Measurements from ENCODE around the gene FNDC8. TPM values are rescaled to one million over a fixed set of nuclear protein-coding genes. Genes with fewer than 3 reads are reported as not detected.

The FNDC8 gene
- polyA plus RNA-seq, 1 of the 3 experiments (the other 2 are of a cell fraction), result not detected

- Histone ChIP-seq H3K9me3 (no peaks in the 10 kb centered on the region), H3K27me3 (ENCODE audit: insufficient read depth) (no peaks in the 10 kb centered on the region), H3K4me3 (ENCODE audit: low read depth in 2 of 2, low read length in 1 of 2) (no peak overlapping the region), H3K4me2 (no peak overlapping the region), H3F3A (replicated peaks; ENCODE audit: insufficient read depth) (peaks cover 22% of the 10 kb centered on the region), H3K36me3 (replicated peaks in 1 of 2; ENCODE audit: control insufficient read depth in 1 of 2, insufficient read depth in 2 of 2, low read length in 1 of 2) (peaks cover 0 to 4% of the 10 kb centered on the region in 2 experiments), H3K9me2 (no peaks in the 10 kb centered on the region), H2AFZ (ENCODE audit: low read depth) (no peak overlapping the region), H3K27ac (ENCODE audit: low read depth in 2 of 2, low read length in 1 of 2) (no peak overlapping the region), H3K79me2 (ENCODE audit: insufficient read depth) (peaks cover 74% of the 10 kb centered on the region), H3K4me1 (ENCODE audit: control insufficient read depth in 1 of 2, insufficient read depth in 2 of 2, low read depth in 1 of 2, low read length in 1 of 2) (peaks cover 9 to 14% of the 10 kb centered on the region in 2 experiments), H3K9ac (no peak overlapping the region), H4K20me1 (ENCODE audit: insufficient read depth) (peaks cover 6% of the 10 kb centered on the region)
- WGBS (ENCODE audit: low lambda C conversion rate), result 94% methylated on average over 1 of the region's 1 CpG
- ChIA-PET CTCF (interaction anchor here (0.7 to 2.3 kb wide), 4 partner anchors 9 to 94 kb away, joined by 3 to 10 read pairs (median 3); no protein-coding TSS in a partner anchor), POLR2A (no interaction called here)
- TF ChIP-seq MXI1 (IDR thresholded peaks at IDR 0.05; ENCODE audit: low read depth, low read length) (no peak), MAX (IDR thresholded peaks at IDR 0.05; ENCODE audit: low read depth) (no peak), TEAD4 (IDR thresholded peaks at IDR 0.05; ENCODE audit: borderline replicate concordance, insufficient read depth) (no peak), NFIC (IDR thresholded peaks at IDR 0.05; ENCODE audit: borderline replicate concordance) (no peak), RCOR1 (IDR thresholded peaks at IDR 0.05; ENCODE audit: low read length) (no peak), FOXJ3 (CRISPR knock-in tag; IDR thresholded peaks at IDR 0.05) (no peak), IRF3 (IDR thresholded peaks at IDR 0.05; ENCODE audit: low read depth, low read length) (no peak), SMC3 (IDR thresholded peaks at IDR 0.05; ENCODE audit: low read depth, low read length) (no peak), TAF1 (IDR thresholded peaks at IDR 0.05; ENCODE audit: borderline replicate concordance, low read depth, low read length) (no peak)
- TF ChIP-seq, protein P1, sequence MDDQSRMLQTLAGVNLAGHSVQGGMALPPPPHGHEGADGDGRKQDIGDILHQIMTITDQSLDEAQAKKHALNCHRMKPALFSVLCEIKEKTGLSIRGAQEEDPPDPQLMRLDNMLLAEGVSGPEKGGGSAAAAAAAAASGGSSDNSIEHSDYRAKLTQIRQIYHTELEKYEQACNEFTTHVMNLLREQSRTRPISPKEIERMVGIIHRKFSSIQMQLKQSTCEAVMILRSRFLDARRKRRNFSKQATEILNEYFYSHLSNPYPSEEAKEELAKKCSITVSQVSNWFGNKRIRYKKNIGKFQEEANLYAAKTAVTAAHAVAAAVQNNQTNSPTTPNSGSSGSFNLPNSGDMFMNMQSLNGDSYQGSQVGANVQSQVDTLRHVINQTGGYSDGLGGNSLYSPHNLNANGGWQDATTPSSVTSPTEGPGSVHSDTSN (IDR thresholded peaks at IDR 0.05), result no peak
- DNase-seq, result no peak
Observed at GRCh38 chr17:35079547-35080423, 41.6 kb upstream of the FNDC8 start.

- no peak overlapping the region for H3K4me3 ChIP-seq (ENCODE audit: low read depth in 2 of 2, low read length in 1 of 2)
- H3K27me3 ChIP-seq (ENCODE audit: insufficient read depth), result no peaks in the 10 kb centered on the region
- no peak overlapping the region for H2AFZ ChIP-seq (ENCODE audit: low read depth)
- peaks cover 9 to 19% of the 10 kb centered on the region in 2 experiments for H3K4me1 ChIP-seq (ENCODE audit: control insufficient read depth in 1 of 2, insufficient read depth in 2 of 2, low read depth in 1 of 2, low read length in 1 of 2)
- no peak for DNase-seq
- H3K36me3 ChIP-seq (replicated peaks in 1 of 2; ENCODE audit: control insufficient read depth in 1 of 2, insufficient read depth in 2 of 2, low read length in 1 of 2), result peaks cover 0 to 4% of the 10 kb centered on the region in 2 experiments
- H3K9me3 ChIP-seq, result no peaks in the 10 kb centered on the region
- 81% methylated on average over 1 of the region's 1 CpG for WGBS (ENCODE audit: low lambda C conversion rate)
- H3K9ac ChIP-seq, result no peak overlapping the region
- no peak overlapping the region for H3K27ac ChIP-seq (ENCODE audit: low read depth in 2 of 2, low read length in 1 of 2)
- peaks cover 27% of the 10 kb centered on the region for H3F3A ChIP-seq (replicated peaks; ENCODE audit: insufficient read depth)
- H3K9me2 ChIP-seq, result no peaks in the 10 kb centered on the region
- peaks cover 74% of the 10 kb centered on the region for H3K79me2 ChIP-seq (ENCODE audit: insufficient read depth)
- H4K20me1 ChIP-seq (ENCODE audit: insufficient read depth), result peaks cover 6% of the 10 kb centered on the region
- no peak overlapping the region for H3K4me2 ChIP-seq
- ChIA-PET POLR2A (no interaction called here), CTCF (interaction anchor here (0.8 to 2.3 kb wide), 4 partner anchors 9 to 27 kb away, joined by 3 to 10 read pairs (median 3); no protein-coding TSS in a partner anchor)
- TF ChIP-seq RCOR1 (IDR thresholded peaks at IDR 0.05; ENCODE audit: low read length), result no peak
- no peak for TF ChIP-seq YY1 (IDR thresholded peaks at IDR 0.05; ENCODE audit: low read depth)
- TF ChIP-seq, protein P2, sequence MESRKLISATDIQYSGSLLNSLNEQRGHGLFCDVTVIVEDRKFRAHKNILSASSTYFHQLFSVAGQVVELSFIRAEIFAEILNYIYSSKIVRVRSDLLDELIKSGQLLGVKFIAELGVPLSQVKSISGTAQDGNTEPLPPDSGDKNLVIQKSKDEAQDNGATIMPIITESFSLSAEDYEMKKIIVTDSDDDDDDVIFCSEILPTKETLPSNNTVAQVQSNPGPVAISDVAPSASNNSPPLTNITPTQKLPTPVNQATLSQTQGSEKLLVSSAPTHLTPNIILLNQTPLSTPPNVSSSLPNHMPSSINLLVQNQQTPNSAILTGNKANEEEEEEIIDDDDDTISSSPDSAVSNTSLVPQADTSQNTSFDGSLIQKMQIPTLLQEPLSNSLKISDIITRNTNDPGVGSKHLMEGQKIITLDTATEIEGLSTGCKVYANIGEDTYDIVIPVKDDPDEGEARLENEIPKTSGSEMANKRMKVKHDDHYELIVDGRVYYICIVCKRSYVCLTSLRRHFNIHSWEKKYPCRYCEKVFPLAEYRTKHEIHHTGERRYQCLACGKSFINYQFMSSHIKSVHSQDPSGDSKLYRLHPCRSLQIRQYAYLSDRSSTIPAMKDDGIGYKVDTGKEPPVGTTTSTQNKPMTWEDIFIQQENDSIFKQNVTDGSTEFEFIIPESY (IDR thresholded peaks at IDR 0.05; ENCODE audit: borderline replicate concordance, low read depth), result no peak
- TF ChIP-seq NRF1 (IDR thresholded peaks at IDR 0.05; ENCODE audit: low read depth, low read length), result no peak
- no peak for TF ChIP-seq GABPA (IDR thresholded peaks at IDR 0.05; ENCODE audit: low read depth)
- no peak for TF ChIP-seq CTCF (IDR thresholded peaks at IDR 0.05)
- no peak for TF ChIP-seq MEF2A (IDR thresholded peaks at IDR 0.05; ENCODE audit: borderline replicate concordance, low read depth)
- TF ChIP-seq TCF12 (IDR thresholded peaks at IDR 0.05), result no peak
- no peak for TF ChIP-seq TEAD4 (IDR thresholded peaks at IDR 0.05; ENCODE audit: borderline replicate concordance, insufficient read depth)
- no peak for TF ChIP-seq SMC3 (IDR thresholded peaks at IDR 0.05; ENCODE audit: low read depth, low read length)
- TF ChIP-seq RXRA (IDR thresholded peaks at IDR 0.05; ENCODE audit: borderline replicate concordance, low read depth), result no peak
- TF ChIP-seq SIN3A (IDR thresholded peaks at IDR 0.05; ENCODE audit: borderline replicate concordance, low read depth, low read length), result no peak
- no peak for TF ChIP-seq EZH2phosphoT487 (IDR thresholded peaks at IDR 0.05; ENCODE audit: borderline replicate concordance, low read depth)
- no peak for TF ChIP-seq MXI1 (IDR thresholded peaks at IDR 0.05; ENCODE audit: low read depth, low read length)
Observed at GRCh38 chr17:35080536-35080935, 40.9 kb upstream of the FNDC8 start.
